NCI-H128 (cell line): ENCODE results near the gene CIB2.
"Not testable (repeated sequence)": the region's sequence is repeated elsewhere in the genome, so short reads cannot be mapped to it uniquely, and the experiment has no call there.

ENCODE experiments used
- DNase-seq: peaks from one replicate; lab custom pipeline; 2025; ENCODE audit not compliant: unreplicated experiment; lab: John Stamatoyannopoulos, UW

Gene CIB2

GRCh38 chr15:78131295-78132061 is at the start of gene CIB2:
TSS of gene CIB2 (minus strand) at chr15:78131445. CDS start at chr15:78131215, 230 bp downstream.
- no peak for DNase-seq

- DNase-seq: no peak
Observed at GRCh38 chr15:78179906-78180305, 48.7 kb upstream of the CIB2 start.

GRCh38 chr15:78179286-78179840 is 48.1 kb upstream of the CIB2 start:
- no peak for DNase-seq

- DNase-seq: no peak
Observed at GRCh38 chr15:78178064-78178463, 46.8 kb upstream of the CIB2 start.

GRCh38 chr15:78177447-78177873 is 46.2 kb upstream of the CIB2 start:
- DNase-seq: no peak

GRCh38 chr15:78175330-78175729 is 44.1 kb upstream of the CIB2 start:
- no peak for DNase-seq

GRCh38 chr15:78174401-78174800 is 43.2 kb upstream of the CIB2 start:
- DNase-seq: no peak

- DNase-seq: no peak
Observed at GRCh38 chr15:78171864-78172472, 40.7 kb upstream of the CIB2 start.

GRCh38 chr15:78170848-78171773 is 39.9 kb upstream of the CIB2 start:
- DNase-seq: no peak

- no peak for DNase-seq
Observed at GRCh38 chr15:78168608-78169007, 37.4 kb upstream of the CIB2 start.

- DNase-seq: no peak
Observed at GRCh38 chr15:78167227-78167888, 36.1 kb upstream of the CIB2 start.

- DNase-seq: no peak
Observed at GRCh38 chr15:78164010-78164409, 32.8 kb upstream of the CIB2 start.

GRCh38 chr15:78162038-78162437 is 30.8 kb upstream of the CIB2 start:
- no peak for DNase-seq

- no peak for DNase-seq
Observed at GRCh38 chr15:78159395-78159794, 28.1 kb upstream of the CIB2 start.

- no peak for DNase-seq
Observed at GRCh38 chr15:78157203-78157602, 26.0 kb upstream of the CIB2 start.

- DNase-seq: no peak
Observed at GRCh38 chr15:78156653-78157052, 25.4 kb upstream of the CIB2 start.

GRCh38 chr15:78155355-78155939 is 24.2 kb upstream of the CIB2 start:
- DNase-seq: no peak

GRCh38 chr15:78154955-78155354 is 23.7 kb upstream of the CIB2 start:
- no peak for DNase-seq

GRCh38 chr15:78151075-78151474 is 19.8 kb upstream of the CIB2 start:
- not testable (repeated sequence) for DNase-seq
